HG02885 (cell line): ENCODE measurements around the gene KDM4C.
A peak's percentile ranks its signal among the peaks of the same experiment; 100 is the strongest.

ENCODE experiments used
- ATAC-seq: cut with Tn5 transposase; IDR thresholded peaks from one replicate; pipeline ENCODE4 v1.9.1; 2021; ENCODE audit warnings: mild to moderate bottlenecking; ENCODE audit not compliant: unreplicated experiment, poor library complexity

Gene KDM4C

GRCh38 chr9:6956879-6957278, 199.1 kb downstream of the KDM4C start:
- no peak for ATAC-seq

GRCh38 chr9:6959270-6960000, 201.7 kb downstream of the KDM4C start:
- no peak for ATAC-seq

- peak; percentile 89 for ATAC-seq
Observed at GRCh38 chr9:6960777-6961176, 203.0 kb downstream of the KDM4C start.

GRCh38 chr9:6961845-6962522, 204.2 kb downstream of the KDM4C start:
- no peak for ATAC-seq

GRCh38 chr9:6965566-6965965, 207.8 kb downstream of the KDM4C start:
- no peak for ATAC-seq

GRCh38 chr9:6968271-6968670, 210.5 kb downstream of the KDM4C start:
- no peak for ATAC-seq

- ATAC-seq: no peak
Observed at GRCh38 chr9:6969805-6970204, 212.0 kb downstream of the KDM4C start.

GRCh38 chr9:6973089-6973488, 215.3 kb downstream of the KDM4C start:
- ATAC-seq: no peak

GRCh38 chr9:6973762-6974161, 216.0 kb downstream of the KDM4C start:
- ATAC-seq: peak; percentile 99

- ATAC-seq: no peak
Observed at GRCh38 chr9:6975198-6975597, 217.4 kb downstream of the KDM4C start.

GRCh38 chr9:6977761-6978160, 220.0 kb downstream of the KDM4C start:
- ATAC-seq: no peak

GRCh38 chr9:6978591-6978990, 220.8 kb downstream of the KDM4C start:
- ATAC-seq: no peak

- ATAC-seq: no peak
Observed at GRCh38 chr9:6984941-6985578, 227.3 kb downstream of the KDM4C start.

- no peak for ATAC-seq
Observed at GRCh38 chr9:6986141-6986815, 228.5 kb downstream of the KDM4C start.

GRCh38 chr9:6987381-6987780, 229.6 kb downstream of the KDM4C start:
- no peak for ATAC-seq

GRCh38 chr9:6991418-6991817, 233.6 kb downstream of the KDM4C start:
- no peak for ATAC-seq

- no peak for ATAC-seq
Observed at GRCh38 chr9:6996061-6996854, 238.5 kb downstream of the KDM4C start.

- ATAC-seq: no peak
Observed at GRCh38 chr9:6997330-6997729, 239.6 kb downstream of the KDM4C start.

- no peak for ATAC-seq
Observed at GRCh38 chr9:6999794-7000193, 242.0 kb downstream of the KDM4C start.

- ATAC-seq: no peak
Observed at GRCh38 chr9:7001571-7001970, 243.8 kb downstream of the KDM4C start.
